Natural killer cell (primary cell): ENCODE results near the gene BOLA1. TPM values are rescaled to one million over a fixed set of nuclear protein-coding genes. Genes with fewer than 3 reads are reported as not detected.

Source experiments
- ATAC-seq, 3 donors: fragments of 150-1000 bp in 2 of 3; fragments of 200-7000 bp in 1 of 3; cut with Tn5 transposase; 1 replicate in 1 of 3; 2 replicates in 2 of 3; pipeline ENCODE4 v1.10.0; 2021; ENCODE audit warnings: mild to moderate bottlenecking in 2 of 3, moderate library complexity in 2 of 3
- DNase-seq, 2 donors: peaks; one replicate each; pipeline versions ENCODE4 v3.0.0 to v3.0.0-alpha.2; 2013 to 2021; ENCODE audit warnings: mixed read lengths in 1 of 2
- H3K27ac ChIP-seq: one replicate; pipeline ENCODE4 v1.5.1; 2013; ENCODE audit warnings: mild to moderate bottlenecking, low read length
- H3K27me3 ChIP-seq: one replicate; pipeline ENCODE4 v1.6.1; 2013; ENCODE audit warnings: low read length; ENCODE audit not compliant: control insufficient read depth, insufficient read depth
- H3K36me3 ChIP-seq: one replicate; pipeline ENCODE4 v1.6.1; 2013; ENCODE audit warnings: low read length; ENCODE audit not compliant: control insufficient read depth, insufficient read depth
- H3K4me1 ChIP-seq: one replicate; pipeline ENCODE4 v1.6.1; 2013; ENCODE audit warnings: low read length; ENCODE audit not compliant: control insufficient read depth, insufficient read depth
- H3K4me3 ChIP-seq: one replicate; pipeline ENCODE4 v1.5.1; 2013; ENCODE audit warnings: low read length
- H3K9me3 ChIP-seq: one replicate; pipeline ENCODE4 v1.6.1; 2013; ENCODE audit warnings: low read length; ENCODE audit not compliant: control insufficient read depth, insufficient read depth
- H3K27ac Mint-ChIP-seq, 2 donors: one replicate each; pipeline ENCODE4 v1.8.0; 2022; ENCODE audit warnings: mild to moderate bottlenecking in 2 of 2, mixed read lengths in 2 of 2, moderate library complexity in 1 of 2
- H3K27me3 Mint-ChIP-seq, 2 donors: one replicate each; pipeline ENCODE4 v1.8.0; 2022; ENCODE audit warnings: low read depth in 2 of 2, mixed read lengths in 2 of 2
- H3K36me3 Mint-ChIP-seq: one replicate; pipeline ENCODE4 v1.8.0; 2022; ENCODE audit warnings: mixed read lengths
- H3K4me1 Mint-ChIP-seq, 2 donors: one replicate each; pipeline ENCODE4 v1.8.0; 2022; ENCODE audit warnings: mixed read lengths in 2 of 2
- H3K4me3 Mint-ChIP-seq: one replicate; pipeline ENCODE4 v1.8.0; 2022; ENCODE audit warnings: mild to moderate bottlenecking, moderate library complexity, mixed read lengths
- H3K9me3 Mint-ChIP-seq, 2 donors: one replicate each; pipeline ENCODE4 v1.8.0; 2022; ENCODE audit warnings: mixed read lengths in 2 of 2
- CTCF ChIP-seq: fragments of 200-600 bp; IDR thresholded peaks from one replicate; pipeline ENCODE4 v1.8.0; 2022; ENCODE audit warnings: antibody characterized with exemption
- WGBS: methylation state at CpG from one replicate; pipeline ENCODE4 v1.1.7; 2013; ENCODE audit warnings: missing lambda C conversion rate; ENCODE audit not compliant: insufficient coverage; 5-methylcytosine and 5-hydroxymethylcytosine counted together
- intact Hi-C: fragments of 100-400 bp; cut with micrococcal nuclease; formaldehyde crosslinking; loops from one replicate; pipeline ENCODE4 v1.14.2; 2022
- total RNA-seq, 4 donors: library from RNA; stranded (reverse); fragments of 120-200 nt in 1 of 4; gene quantifications; one replicate each; pipeline versions ENCODE4 v1.2.3 to v1.2.4, GENCODE V29; 2013 to 2022

Gene BOLA1
- total RNA-seq, 3 donors from 2014 or later (not counting 1 experiment from before 2014, with no cell fraction given) = 7.0 to 8.3 (median 7.9) TPM

- peaks cover 19% of the 10 kb centered on the region for H3K36me3 Mint-ChIP-seq
- intact Hi-C loops = no loop called here
- no peaks in the 10 kb centered on the region for H3K27me3 ChIP-seq
- peak overlapping the region; percentile 96 to 98 for H3K27ac Mint-ChIP-seq
- no peak for DNase-seq
- peaks cover 33% of the 10 kb centered on the region for H3K4me1 ChIP-seq
- H3K4me3 Mint-ChIP-seq = peak overlapping the region; percentile 98
- no peak for ATAC-seq
- H3K36me3 ChIP-seq = peaks cover 33% of the 10 kb centered on the region
- H3K4me3 ChIP-seq = peak overlapping the region; percentile 99
- 0% methylated on average over 1 of the region's 1 CpG for WGBS
- H3K27ac ChIP-seq = peak overlapping the region; percentile 99
- H3K9me3 ChIP-seq = no peaks in the 10 kb centered on the region
- H3K4me1 Mint-ChIP-seq = peaks cover 44 to 57% of the 10 kb centered on the region in 2 donors
- no peak for TF ChIP-seq CTCF
- H3K27me3 Mint-ChIP-seq = peaks cover 6% of the 10 kb centered on the region in 2 donors
- H3K9me3 Mint-ChIP-seq = no peaks in the 10 kb centered on the region
Observed at GRCh38 chr1:149928401-149928724, 29.0 kb downstream of the BOLA1 start.

- WGBS = 79% methylated on average over 2 of the region's 2 CpGs
- H3K4me1 ChIP-seq = peaks cover 33% of the 10 kb centered on the region
- H3K27me3 Mint-ChIP-seq = peaks cover 9 to 13% of the 10 kb centered on the region in 2 donors
- no peak overlapping the region for H3K27ac ChIP-seq
- TF ChIP-seq CTCF = no peak
- intact Hi-C loops = no loop called here
- DNase-seq = no peak
- peaks cover 7% of the 10 kb centered on the region for H3K36me3 Mint-ChIP-seq
- no peak overlapping the region for H3K4me3 Mint-ChIP-seq
- H3K9me3 Mint-ChIP-seq = no peaks in the 10 kb centered on the region
- ATAC-seq = no peak
- H3K36me3 ChIP-seq = peaks cover 19% of the 10 kb centered on the region
- H3K27ac Mint-ChIP-seq = peak overlapping the region; percentile 96 to 98
- H3K27me3 ChIP-seq = no peaks in the 10 kb centered on the region
- H3K9me3 ChIP-seq = no peaks in the 10 kb centered on the region
- peaks cover 38 to 45% of the 10 kb centered on the region in 2 donors for H3K4me1 Mint-ChIP-seq
- no peak overlapping the region for H3K4me3 ChIP-seq
Observed at GRCh38 chr1:149929856-149930255, 30.5 kb downstream of the BOLA1 start.

- WGBS = 91% methylated on average over 12 of the region's 13 CpGs
- no peak overlapping the region for H3K4me3 ChIP-seq
- H3K27me3 Mint-ChIP-seq = peaks cover 9 to 13% of the 10 kb centered on the region in 2 donors
- no peak for TF ChIP-seq CTCF
- ATAC-seq = no peak
- intact Hi-C loops = no loop called here
- no peaks in the 10 kb centered on the region for H3K27me3 ChIP-seq
- DNase-seq = no peak
- no peaks in the 10 kb centered on the region for H3K36me3 Mint-ChIP-seq
- H3K4me1 ChIP-seq = peaks cover 25% of the 10 kb centered on the region
- peak overlapping the region in 1 of 2 donors; percentile 71 for H3K27ac Mint-ChIP-seq
- no peaks in the 10 kb centered on the region for H3K9me3 Mint-ChIP-seq
- H3K27ac ChIP-seq = no peak overlapping the region
- H3K4me3 Mint-ChIP-seq = no peak overlapping the region
- H3K36me3 ChIP-seq = peaks cover 4% of the 10 kb centered on the region
- peaks cover 25 to 31% of the 10 kb centered on the region in 2 donors for H3K4me1 Mint-ChIP-seq
- H3K9me3 ChIP-seq = no peaks in the 10 kb centered on the region
Observed at GRCh38 chr1:149931212-149931790, 31.9 kb downstream of the BOLA1 start.

GRCh38 chr1:149932474-149932873 is 33.1 kb downstream of the BOLA1 start:
- H3K27me3 ChIP-seq = no peaks in the 10 kb centered on the region
- Mint-ChIP-seq H3K27ac (no peak overlapping the region), H3K9me3 (no peaks in the 10 kb centered on the region), H3K4me3 (no peak overlapping the region), H3K36me3 (no peaks in the 10 kb centered on the region), H3K4me1 (peaks cover 15 to 23% of the 10 kb centered on the region in 2 donors), H3K27me3 (peaks cover 9 to 13% of the 10 kb centered on the region in 2 donors)
- H3K27ac ChIP-seq = no peak overlapping the region
- H3K4me1 ChIP-seq = peaks cover 14% of the 10 kb centered on the region
- WGBS = 95% methylated on average over 8 of the region's 8 CpGs
- no peak for TF ChIP-seq CTCF
- no peaks in the 10 kb centered on the region for H3K9me3 ChIP-seq
- intact Hi-C loops = no loop called here
- no peak overlapping the region for H3K4me3 ChIP-seq
- ATAC-seq = no peak
- DNase-seq = no peak
- no peaks in the 10 kb centered on the region for H3K36me3 ChIP-seq
